NCI-H82 treated with DMSO at 0.1 percent for 48 hours (cell line): ENCODE data around the gene HIC1.

Experiments
- DNase-seq: peaks from one replicate; lab custom pipeline; 2025; ENCODE audit not compliant: unreplicated experiment; lab: John Stamatoyannopoulos, UW

Gene HIC1

GRCh38 chr17:2044263-2044894 lies 10.5 kb upstream of the HIC1 start:
- no peak for DNase-seq

- no peak for DNase-seq
These were observed 7.3 kb upstream of the HIC1 start for GRCh38 chr17:2047590-2047989.

GRCh38 chr17:2048805-2049204 lies 6.1 kb upstream of the HIC1 start:
- DNase-seq = peak; percentile 55

- DNase-seq = peak; percentile 44
These were observed 5.3 kb upstream of the HIC1 start for GRCh38 chr17:2049333-2050299.

GRCh38 chr17:2050300-2051060 lies 4.4 kb upstream of the HIC1 start:
- no peak for DNase-seq

GRCh38 chr17:2051061-2051932 lies 3.6 kb upstream of the HIC1 start:
- DNase-seq = no peak

- no peak for DNase-seq
These were observed 2.9 kb upstream of the HIC1 start for GRCh38 chr17:2051933-2052559.

- no peak for DNase-seq
These were observed 1.3 kb upstream of the HIC1 start for GRCh38 chr17:2053380-2054261.

GRCh38 chr17:2054262-2054511 lies 716 bp upstream of the HIC1 start:
- DNase-seq = no peak

- no peak for DNase-seq
These were observed 646 bp downstream of the HIC1 start for GRCh38 chr17:2055292-2056205.

GRCh38 chr17:2056206-2057174 lies 1.6 kb downstream of the HIC1 start:
- DNase-seq = no peak

- no peak for DNase-seq
These were observed 2.4 kb downstream of the HIC1 start for GRCh38 chr17:2057175-2057759.

GRCh38 chr17:2057760-2058585 lies 3.1 kb downstream of the HIC1 start:
- DNase-seq = no peak

- no peak for DNase-seq
These were observed 4.0 kb downstream of the HIC1 start for GRCh38 chr17:2058586-2059546.
